HG03103 (cell line): ENCODE data around the gene RAB40C.
A peak's percentile ranks its signal among the peaks of the same experiment; 100 is the strongest.

ENCODE experiments used
- ATAC-seq: cut with Tn5 transposase; IDR thresholded peaks from one replicate; pipeline ENCODE4 v1.9.1; 2021; ENCODE audit warnings: low read depth; ENCODE audit not compliant: unreplicated experiment

RAB40C gene

DNA sequence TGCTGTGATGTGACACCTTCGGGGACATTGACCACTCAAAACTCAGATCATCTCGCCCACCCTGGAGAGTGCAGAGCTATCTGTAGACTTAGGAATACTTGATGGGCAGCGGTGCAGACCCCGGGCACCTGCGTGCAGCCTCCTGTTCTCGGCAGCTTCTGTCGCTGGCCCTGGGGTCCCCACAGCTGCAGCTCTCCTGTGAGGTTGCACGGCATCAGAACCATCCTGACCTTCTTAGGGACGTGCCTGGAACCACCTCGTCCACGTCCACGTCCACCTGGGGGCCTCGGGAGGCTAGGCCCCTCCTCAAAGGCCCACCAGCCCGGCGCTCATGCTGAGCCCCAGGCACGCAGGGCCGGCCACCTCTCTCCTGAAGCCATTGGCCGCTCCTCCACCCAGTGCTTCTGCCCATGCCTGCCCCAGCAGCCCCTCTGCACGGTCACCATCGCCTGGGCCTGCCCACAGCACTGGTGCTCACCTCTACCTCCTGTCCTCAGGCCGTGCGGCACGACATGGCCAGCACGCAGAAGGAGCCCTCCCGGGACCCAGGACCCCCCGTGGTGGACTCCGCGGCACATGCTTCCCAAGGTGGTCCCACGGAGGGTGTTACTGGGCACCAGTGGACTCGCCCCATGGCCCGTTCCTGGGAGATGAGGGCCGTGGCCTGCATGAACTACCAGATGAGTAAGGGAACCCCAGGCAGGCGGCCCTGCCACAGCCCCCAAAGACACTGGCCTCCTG lies 38.6 kb downstream of the RAB40C start:
- no peak for ATAC-seq

DNA sequence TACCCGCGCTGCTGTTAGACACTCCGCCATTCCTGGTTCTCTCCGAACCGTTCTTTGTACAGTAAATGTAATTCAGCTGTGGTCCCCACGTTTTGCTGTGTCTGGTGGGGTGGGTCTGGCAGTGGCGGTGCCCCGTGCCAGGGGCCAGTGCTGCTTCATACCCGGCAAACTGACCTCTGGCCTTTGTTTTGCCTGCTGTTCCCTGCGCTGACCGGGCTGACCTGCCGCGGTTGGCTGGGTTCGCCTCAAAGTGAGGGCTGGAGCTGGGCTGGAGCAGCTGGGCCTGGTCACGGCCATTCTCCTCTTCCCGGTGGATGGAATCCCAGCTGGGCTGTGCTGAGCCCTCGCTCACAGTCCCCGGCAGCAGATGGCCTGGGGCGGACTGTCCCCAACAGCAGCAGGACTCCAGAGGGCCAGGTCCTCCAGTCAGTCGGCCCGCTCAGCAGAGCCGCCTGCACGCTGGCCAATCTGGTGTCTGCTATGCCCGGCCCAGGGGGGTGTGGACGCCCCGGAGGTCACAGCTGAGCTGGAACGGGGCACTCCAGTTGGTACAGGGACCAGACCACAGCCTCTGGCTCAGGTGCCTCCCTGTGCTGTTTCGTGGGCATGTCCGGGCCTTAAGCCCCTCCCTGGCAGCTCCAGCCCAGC lies 39.4 kb downstream of the RAB40C start:
- no peak for ATAC-seq

DNA sequence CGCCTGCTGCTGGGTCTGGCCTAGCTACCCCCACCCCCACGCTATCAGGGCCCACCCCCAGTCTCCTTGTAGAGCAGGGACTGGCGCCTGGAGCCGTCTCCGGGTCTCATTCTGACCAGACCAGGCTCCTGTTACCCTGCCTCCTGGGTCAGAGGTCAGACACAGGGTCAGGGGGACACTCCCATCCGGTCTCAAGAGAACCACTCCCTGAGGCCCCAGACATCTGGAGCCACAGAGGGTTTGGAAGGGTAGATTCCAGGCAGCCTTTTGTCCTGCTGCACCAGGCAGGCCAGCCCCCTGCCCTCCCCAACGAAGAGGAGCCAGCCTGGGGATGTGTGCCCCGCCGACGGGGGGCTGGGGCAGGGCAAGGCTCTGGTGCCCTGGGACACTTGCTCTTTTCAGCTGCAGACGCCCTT lies 40.0 kb downstream of the RAB40C start:
- no peak for ATAC-seq

DNA sequence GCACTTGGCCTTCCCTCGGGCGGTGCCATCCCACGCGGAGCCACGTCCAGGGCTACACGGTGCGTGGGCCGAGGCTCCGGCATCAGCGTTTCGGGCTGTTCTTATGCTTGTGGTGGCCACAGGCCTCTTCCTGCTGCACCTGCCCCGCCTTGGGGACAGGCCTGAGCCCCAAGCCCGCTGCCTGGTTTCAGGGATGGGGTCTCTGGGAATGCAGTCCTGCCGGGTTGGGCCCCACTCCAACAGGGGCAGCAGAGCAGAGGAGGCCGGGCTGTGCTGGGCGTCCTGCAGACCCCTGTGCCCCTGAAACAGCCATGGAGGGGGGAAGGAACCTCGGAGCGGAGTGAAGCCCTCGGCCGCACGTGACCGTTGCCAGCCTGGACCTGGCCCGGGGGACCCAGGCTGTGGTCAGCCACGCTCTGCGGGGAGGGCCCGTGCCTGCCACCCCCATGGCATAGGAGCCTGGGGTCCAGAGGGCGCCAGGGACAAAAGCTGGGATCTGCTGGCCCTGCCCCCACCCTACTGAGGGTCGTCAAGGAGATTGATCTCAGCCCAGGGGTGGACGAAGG lies 40.5 kb downstream of the RAB40C start:
- no peak for ATAC-seq

DNA sequence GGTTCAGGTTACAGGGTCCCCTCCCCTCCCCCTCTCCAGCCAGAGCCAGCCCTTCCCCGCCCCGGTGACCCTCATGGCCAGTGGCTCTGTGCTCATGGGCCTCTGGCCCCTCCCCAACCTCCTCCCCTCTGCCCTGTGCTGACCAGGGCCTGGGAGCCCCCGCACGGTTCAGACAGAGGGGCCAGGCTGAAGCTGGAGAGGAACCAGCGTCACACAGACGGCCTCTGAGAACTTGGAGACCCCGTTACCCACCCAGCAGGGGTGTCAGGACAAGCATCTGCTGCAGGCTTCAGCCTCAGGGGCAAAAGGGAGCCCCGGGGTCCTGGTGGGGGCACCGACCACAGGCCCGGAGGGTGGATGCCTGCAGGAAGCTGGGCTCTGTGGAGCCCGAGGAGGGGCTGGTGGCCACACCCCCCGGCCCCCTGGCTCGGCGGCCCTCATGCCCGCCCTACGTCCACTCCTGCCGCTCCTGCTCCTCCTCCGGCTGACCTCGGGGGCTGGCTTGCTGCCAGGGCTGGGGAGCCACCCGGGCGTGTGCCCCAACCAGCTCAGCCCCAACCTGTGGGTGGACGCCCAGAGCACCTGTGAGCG lies 41.0 kb downstream of the RAB40C start, which contains the start of gene WFIKKN1:
Gene WFIKKN1 (plus strand): TSS at position 171 of the 591 bp plus-strand sequence. CDS start 269 bp downstream, at position 440.
- no peak for ATAC-seq

DNA sequence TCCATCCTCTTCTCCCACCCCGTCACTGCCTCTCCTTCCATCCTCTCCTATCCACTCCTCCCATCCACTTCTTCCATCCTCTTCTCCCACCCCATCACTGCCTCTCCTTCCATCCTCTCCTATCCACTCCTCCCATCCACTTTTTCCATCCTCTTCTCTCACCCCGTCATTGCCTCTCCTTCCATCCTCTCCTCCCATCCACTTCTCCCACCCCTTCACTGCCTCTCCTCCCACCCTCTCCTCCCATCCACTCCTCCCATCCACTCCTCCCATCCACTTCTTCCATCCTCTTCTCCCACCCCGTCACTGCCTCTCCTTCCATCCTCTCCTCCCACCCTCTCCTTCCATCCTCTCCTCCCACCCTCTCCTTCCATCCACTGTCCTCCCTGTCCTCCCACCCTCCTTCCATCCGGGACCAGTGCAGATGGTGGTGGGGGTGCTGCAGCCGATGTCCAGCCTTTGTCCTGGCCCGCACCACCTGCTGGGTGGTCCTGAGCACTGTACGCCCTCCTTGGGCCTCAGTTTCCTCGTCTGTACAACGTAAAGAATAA lies 42.0 kb downstream of the RAB40C start:
- ATAC-seq, result no peak

DNA sequence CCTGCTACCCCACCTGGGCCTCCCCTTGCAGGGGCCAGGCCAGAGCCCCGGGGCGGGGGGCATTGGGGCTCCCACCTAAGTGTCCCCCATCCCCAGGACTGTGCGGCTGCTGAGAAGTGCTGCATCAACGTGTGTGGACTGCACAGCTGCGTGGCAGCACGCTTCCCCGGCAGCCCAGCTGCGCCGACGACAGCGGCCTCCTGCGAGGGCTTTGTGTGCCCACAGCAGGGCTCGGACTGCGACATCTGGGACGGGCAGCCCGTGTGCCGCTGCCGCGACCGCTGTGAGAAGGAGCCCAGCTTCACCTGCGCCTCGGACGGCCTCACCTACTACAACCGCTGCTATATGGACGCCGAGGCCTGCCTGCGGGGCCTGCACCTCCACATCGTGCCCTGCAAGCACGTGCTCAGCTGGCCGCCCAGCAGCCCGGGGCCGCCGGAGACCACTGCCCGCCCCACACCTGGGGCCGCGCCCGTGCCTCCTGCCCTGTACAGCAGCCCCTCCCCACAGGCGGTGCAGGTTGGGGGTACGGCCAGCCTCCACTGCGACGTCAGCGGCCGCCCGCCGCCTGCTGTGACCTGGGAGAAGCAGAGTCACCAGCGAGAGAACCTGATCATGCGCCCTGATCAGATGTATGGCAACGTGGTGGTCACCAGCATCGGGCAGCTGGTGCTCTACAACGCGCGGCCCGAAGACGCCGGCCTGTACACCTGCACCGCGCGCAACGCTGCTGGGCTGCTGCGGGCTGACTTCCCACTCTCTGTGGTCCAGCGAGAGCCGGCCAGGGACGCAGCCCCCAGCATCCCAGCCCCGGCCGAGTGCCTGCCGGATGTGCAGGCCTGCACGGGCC lies 42.8 kb downstream of the RAB40C start:
- ATAC-seq, result no peak

DNA sequence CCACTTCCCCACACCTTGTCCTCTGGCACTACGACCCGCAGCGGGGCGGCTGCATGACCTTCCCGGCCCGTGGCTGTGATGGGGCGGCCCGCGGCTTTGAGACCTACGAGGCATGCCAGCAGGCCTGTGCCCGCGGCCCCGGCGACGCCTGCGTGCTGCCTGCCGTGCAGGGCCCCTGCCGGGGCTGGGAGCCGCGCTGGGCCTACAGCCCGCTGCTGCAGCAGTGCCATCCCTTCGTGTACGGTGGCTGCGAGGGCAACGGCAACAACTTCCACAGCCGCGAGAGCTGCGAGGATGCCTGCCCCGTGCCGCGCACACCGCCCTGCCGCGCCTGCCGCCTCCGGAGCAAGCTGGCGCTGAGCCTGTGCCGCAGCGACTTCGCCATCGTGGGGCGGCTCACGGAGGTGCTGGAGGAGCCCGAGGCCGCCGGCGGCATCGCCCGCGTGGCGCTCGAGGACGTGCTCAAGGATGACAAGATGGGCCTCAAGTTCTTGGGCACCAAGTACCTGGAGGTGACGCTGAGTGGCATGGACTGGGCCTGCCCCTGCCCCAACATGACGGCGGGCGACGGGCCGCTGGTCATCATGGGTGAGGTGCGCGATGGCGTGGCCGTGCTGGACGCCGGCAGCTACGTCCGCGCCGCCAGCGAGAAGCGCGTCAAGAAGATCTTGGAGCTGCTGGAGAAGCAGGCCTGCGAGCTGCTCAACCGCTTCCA lies 43.6 kb downstream of the RAB40C start:
- ATAC-seq, result no peak

DNA sequence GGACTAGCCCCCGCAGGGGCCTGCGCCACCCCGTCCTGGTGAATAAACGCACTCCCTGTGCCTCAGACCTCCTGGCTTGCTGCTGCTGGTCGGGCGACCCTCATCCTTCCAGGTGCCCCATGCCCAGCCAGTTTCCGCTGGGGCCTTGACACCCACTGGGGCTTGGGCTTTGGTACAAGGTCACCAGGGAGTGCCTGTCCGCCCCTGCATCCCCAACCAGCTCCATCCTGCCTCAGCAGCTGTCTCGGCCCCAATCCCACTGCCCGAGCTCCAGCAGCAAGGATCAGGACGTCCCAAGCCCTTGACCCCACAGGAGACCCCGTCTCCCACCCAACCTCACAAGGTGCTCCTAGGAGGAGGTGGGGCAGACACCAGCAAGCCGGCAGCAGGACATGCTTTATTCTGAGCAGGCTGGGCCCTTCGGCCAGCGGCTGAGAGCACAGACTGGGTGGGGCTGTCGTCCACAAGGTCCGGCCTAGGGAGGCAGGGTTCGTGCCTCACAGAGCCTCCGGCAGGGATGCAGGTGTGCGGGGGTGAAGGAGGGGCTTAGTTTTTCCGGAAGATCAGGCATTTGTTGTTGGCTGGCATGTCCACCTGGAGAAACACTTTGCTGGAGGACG lies 44.3 kb downstream of the RAB40C start:
- no peak for ATAC-seq

DNA sequence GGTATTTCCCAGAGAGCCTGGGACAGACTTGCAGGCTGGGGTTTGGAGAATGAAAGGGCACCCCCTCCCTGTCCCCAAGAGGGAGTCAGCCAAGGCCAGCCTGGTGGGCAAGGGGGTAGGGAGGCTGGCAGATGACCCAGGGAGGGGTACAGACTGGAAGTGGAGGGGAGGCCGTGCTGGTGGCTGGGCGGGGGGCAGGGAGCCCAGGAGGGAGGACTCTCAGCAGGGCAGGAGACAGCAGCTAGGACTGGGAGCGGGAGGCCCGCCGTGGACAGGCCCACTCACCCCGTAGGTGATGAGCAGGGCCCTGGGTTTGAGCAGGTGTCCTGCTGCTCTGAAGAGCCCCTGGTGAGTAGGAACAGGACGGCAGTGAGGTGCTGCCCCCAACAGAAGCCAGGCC lies 45.1 kb downstream of the RAB40C start:
- ATAC-seq, result no peak

DNA sequence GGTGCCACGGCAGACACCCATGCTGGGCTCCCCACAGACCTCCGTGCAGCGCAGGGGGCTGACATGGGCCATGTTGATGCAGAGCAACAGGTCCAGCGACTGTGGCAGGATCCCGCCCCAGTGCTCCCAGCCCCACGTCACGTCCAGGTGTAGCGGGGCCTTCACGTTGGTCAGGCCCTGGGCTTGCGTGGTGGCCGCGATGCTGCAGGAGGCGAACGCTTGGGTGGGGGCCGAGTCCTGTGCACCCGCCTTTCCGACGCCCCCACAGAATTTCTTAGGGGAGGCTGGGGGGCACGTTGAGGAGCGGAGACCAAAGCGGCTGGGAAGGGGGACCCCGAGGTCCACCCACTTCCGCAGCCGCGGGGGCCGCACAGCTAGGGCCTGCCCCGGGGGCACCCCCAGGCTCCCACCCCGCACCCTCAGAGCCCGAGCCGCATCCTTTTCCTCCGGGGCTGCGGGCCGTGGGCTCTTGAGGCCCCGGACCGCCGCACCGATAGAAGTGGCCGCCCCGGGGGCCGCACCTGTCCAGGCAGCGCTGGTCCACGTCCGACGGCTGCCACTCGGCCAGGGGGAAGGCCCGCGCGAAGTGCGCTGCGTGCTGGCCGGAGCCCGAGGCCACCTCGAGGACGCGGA lies 45.8 kb downstream of the RAB40C start:
- ATAC-seq, result no peak

DNA sequence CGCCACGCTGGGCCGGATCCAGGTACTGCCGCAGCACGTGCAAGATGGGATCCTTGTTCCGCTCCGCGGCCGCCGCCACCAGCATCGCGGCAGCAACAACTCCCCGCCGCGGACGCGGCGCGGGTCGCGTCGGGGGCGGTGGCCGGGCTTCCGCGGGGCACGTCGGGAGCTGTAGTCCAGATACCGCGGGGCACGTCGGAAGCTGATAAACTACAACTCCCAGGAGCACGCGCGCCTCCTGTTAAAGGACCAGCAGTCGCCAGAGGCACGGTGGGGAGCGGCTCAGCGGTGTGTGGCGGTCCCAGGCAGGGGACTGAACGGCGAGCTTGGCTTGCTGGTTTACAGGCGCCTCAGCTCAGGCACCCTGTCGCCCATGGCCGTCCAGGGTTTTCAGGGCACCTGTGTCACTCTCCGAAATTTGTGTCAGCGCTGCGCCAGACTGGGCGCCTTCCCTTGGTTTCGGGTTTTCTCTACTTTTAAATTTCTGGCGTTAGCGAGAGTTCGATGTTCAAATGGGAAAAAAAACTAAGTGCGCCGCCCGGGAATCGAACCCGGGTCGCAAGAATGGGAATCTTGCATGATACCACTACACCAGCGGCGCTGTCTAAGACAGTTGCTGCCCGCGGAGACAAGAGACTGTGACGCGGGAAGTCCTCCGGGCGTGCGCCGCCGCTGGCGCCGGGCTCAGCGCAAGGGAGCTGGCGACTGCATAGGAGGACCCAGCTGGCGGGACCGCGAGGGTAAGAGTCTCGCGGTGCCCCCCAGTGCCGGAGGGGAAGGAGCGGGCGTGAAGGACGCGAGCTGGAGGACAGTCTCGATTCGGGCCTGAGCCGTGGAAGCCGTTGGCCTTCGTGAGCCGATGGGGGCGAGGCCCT lies 46.6 kb downstream of the RAB40C start, which contains the start of gene METTL26:
Gene METTL26 (minus strand): TSS at position 100 of the 875 bp plus-strand sequence. CDS start 15 bp downstream, at position 85.
- peak; percentile 42 for ATAC-seq

DNA sequence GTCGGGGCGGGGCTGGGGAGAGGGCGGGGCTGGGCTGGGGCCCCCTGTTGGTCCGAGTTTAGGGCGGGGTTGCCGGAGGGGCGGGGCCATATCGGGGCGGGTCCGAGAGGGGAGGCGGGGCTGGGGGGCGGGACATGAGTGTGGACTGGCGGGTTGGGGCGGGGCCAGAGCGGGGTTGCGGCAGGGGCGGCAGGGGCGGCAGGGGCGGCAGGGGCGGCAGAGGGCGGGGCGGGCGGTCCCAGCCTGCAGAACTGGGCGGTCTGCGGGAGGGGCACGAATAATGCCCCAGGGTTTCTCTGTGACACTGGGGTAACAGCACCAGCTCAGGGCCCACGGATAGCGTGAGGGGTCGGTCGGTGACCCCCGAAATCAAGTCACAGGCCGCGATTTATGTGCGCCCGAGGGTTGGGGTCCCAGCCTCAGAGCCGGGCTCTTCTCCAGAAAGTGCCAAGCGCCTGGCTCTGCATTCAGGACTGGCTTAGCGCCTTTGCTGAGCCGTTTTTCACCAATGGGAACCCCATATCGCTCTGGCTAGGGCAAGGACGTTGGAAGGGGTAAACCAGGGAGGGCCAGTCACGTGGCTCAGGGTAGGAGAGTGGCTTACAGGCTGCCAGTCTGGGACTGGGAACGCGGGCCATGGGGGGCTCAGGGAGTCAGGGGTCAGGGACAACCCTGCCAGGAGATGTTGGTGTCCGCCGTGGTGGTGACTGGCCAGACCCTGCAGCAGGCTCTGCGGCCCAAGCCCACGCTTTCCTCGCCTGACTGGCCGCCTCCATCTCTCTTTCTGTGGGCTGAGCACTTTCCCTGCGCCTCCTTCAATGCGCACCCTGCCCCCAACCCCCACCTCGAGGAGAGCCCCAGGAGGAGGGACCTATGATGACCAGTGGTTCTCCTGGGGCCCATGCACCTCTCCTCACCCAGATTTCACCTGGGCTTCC lies 47.5 kb downstream of the RAB40C start:
- ATAC-seq, result no peak

DNA sequence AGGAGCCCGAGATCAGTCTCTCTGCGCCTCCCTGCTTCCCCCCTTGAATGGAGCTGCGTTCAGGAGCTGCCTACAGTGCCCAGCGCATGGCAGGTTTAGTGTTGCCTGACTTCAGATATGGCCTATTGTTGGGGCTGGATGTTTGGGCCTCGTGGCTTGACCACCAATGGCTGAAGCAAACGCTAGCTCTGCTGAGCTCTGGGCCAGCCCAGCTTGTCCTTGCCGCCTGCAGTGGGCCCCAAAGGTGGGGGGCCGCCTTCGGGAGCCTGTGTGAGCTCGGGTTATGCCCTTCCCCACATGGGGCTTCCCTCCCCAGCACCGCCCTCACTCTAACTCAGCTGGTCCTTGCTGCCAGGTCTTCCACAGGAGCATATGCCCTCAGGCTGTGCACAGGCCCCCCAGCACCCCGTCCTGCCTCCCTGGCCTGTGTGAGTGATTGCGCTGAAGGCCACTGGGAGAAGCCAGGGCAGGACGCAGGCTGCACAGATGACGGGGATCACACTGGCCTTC lies 48.2 kb downstream of the RAB40C start:
- ATAC-seq, result no peak

DNA sequence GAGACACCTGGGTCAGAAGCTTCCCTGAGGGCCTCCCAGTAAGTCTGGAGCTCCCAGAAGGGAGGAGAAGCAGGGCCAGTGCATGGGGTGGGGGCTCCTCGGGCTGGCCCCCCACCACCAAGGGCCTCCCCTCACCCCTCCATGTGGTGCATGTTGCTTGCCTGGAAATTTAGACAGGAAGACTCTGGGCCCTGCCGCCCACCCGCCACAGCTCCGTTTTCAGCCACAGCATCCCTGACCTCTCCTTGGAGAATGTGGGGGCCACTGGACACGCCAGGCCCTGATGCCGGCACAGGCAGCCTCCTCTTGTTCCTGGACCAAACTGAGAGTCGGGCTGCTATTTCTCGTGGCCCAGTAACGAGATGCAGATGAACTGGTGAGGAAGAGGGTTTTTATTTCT lies 49.0 kb downstream of the RAB40C start:
- no peak for ATAC-seq

DNA sequence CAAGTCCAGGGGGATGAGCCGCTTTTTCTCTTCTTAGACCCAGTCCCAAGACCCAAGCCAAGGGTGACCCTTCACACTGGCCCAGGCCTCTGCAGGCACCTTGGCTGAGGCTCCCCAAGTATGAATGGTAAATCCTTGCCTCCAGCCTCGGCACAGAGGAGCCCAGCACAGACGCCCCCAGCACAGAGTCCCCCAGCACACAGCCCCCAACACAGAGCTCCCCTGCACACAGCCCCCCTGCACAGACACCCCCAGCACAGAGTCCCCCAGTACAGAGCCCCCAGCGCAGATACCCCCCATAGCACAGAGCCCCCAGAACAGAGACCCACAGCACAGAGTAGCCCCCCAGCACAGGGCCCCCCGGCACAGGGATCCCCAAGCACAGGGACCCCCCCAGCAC lies 50.7 kb downstream of the RAB40C start:
- no peak for ATAC-seq
